Coronary artery (tissue), 2 donors: ENCODE measurements around the gene MRPL43.

Experiments used
- DNase-seq: peaks from one replicate; pipeline ENCODE4 v3.0.0-alpha.2; 2017; ENCODE audit warnings: low spot score
- H3K27ac ChIP-seq, 2 donors: fragments of 200-600 bp; sonication (generic); one replicate each; pipeline ENCODE4 v1.5.1; 2016 to 2019
- H3K4me3 ChIP-seq: fragments of 200-600 bp; sonication (generic); 2 replicates; pipeline ENCODE4 v1.5.1; 2016; ENCODE audit warnings: mild to moderate bottlenecking, moderate library complexity
- CTCF ChIP-seq: fragments of 200-600 bp; sonication (generic); IDR thresholded peaks from one replicate; pipeline ENCODE4 v1.5.1; 2019; ENCODE audit warnings: antibody characterized with exemption

MRPL43 gene

DNA sequence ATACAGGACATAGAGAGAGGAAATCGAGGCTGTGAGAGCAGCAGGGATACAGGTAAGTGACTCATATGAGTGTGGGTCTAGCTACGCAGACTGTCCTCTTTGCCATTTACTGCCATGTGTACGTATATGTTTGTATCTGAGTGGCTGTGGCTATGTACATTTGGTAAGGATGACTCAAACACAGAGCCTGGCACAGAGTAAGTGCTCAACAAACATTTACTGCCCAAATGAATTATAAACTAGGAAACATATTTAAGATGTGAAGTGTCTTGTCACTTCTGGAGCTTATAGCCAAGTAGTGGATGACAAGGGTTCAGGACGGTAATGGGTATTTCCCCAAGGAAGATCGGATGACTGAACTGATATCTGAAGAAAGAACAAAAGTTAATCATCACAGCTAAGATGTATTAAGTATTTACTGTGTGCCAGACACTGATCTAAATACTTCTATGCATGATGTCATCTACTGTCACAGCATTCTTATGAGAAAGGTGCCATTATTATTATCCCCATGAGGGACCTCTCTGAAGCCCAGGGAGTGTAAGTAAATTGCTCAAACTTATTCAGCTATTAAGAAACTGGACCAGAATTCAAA lies 6.0 kb downstream of the MRPL43 start:
- no peak for TF ChIP-seq CTCF
- no peak for DNase-seq
- no peak overlapping the region for H3K4me3 ChIP-seq
- no peak overlapping the region for H3K27ac ChIP-seq

DNA sequence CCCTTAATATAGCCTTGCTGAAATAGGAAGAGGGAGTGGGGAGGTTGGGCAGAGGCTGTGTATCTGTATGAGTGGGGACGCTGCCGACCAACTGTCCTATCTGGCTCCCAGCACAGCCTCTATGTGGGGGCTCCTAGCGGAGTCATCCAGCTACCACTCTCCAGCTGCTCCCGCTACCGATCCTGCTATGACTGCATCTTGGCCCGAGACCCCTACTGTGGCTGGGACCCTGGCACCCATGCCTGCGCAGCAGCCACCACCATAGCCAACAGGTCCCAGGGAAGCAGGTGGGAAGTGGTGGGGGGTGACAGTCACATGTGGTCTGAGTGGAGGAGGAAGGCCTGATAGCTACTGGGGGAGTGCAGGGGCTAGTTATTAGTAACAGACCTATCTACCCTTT lies 6.6 kb downstream of the MRPL43 start:
- no peak overlapping the region for H3K27ac ChIP-seq
- peak; percentile 36 for DNase-seq
- no peak for TF ChIP-seq CTCF
- no peak overlapping the region for H3K4me3 ChIP-seq

- H3K4me3 ChIP-seq, result no peak overlapping the region
- DNase-seq, result no peak
- no peak overlapping the region for H3K27ac ChIP-seq
- no peak for TF ChIP-seq CTCF
Observed at GRCh38 chr10:100980311-100980710, 7.0 kb downstream of the MRPL43 start.

- DNase-seq, result peak; percentile 67
- Histone ChIP-seq H3K4me3 (no peak overlapping the region), H3K27ac (no peak overlapping the region)
- no peak for TF ChIP-seq CTCF
Observed at GRCh38 chr10:100979791-100980272, 7.5 kb downstream of the MRPL43 start.

GRCh38 chr10:100978901-100979195 lies 8.4 kb downstream of the MRPL43 start:
- peak; percentile 57 for DNase-seq
- no peak for TF ChIP-seq CTCF
- Histone ChIP-seq H3K27ac (no peak overlapping the region), H3K4me3 (no peak overlapping the region)

GRCh38 chr10:100978121-100978900 lies 9.0 kb downstream of the MRPL43 start:
- peak; percentile 59 for DNase-seq
- H3K4me3 ChIP-seq, result no peak overlapping the region
- no peak for TF ChIP-seq CTCF
- H3K27ac ChIP-seq, result no peak overlapping the region

GRCh38 chr10:100977436-100977835 lies 9.9 kb downstream of the MRPL43 start:
- DNase-seq, result peak; percentile 38
- TF ChIP-seq CTCF, result no peak
- Histone ChIP-seq H3K4me3 (no peak overlapping the region), H3K27ac (no peak overlapping the region)
